ENCODE data around the gene PGA4.
"Not testable (repeated sequence)": the region's sequence is repeated elsewhere in the genome, so short reads cannot be mapped to it uniquely, and the experiment has no call there.

The PGA4 gene

DNA sequence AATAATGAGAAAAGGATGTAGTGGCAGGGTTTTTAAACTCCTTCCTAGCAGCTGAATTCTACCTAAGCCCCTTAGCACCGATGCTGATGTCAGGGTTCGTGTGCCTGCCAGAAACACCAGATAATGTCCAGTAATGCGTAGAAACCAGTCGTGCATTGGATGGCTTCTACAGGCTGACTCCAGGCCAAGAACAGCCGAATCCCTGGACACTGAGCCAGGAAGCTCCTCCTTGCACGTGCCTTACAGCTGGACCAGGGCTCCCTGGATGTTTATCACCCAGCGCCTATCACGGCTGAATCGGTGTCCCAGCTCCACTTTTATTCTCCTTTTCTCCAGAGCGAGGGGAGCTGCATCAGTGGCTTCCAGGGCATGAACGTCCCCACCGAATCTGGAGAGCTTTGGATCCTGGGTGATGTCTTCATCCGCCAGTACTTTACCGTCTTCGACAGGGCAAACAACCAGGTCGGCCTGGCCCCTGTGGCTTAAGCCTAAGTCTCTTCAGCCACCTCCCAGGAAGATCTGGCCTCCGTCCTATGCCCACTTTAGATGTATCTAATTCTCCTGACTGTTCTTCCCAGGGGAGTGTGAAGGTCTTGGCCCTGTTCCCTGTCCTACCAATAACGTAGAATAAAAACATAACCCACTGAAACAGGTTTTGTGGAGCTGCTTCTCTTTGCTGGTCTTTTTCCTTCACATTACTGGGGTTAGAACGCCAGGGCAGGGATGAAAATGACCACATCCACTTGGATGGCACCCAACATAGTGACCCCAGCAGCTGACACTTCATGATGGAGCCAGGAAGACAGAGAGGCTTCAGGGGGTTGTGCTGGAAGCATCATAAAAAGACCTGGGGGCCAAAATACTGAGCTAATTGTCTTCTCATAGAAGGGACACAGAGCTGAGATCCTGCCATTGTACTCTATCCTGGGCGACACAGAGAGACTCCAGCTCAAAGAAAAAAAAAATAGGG is 28.9 kb downstream of the PGA4 start:
- H3K4me3 Mint-ChIP-seq; H3K9me3 Mint-ChIP-seq; H3K36me3 Mint-ChIP-seq (ENCODE audit: low read depth); DNase-seq; H3K27me3 Mint-ChIP-seq; H3K4me1 Mint-ChIP-seq (ENCODE audit: low read depth); H3K27ac Mint-ChIP-seq: not testable (repeated sequence)

DNA sequence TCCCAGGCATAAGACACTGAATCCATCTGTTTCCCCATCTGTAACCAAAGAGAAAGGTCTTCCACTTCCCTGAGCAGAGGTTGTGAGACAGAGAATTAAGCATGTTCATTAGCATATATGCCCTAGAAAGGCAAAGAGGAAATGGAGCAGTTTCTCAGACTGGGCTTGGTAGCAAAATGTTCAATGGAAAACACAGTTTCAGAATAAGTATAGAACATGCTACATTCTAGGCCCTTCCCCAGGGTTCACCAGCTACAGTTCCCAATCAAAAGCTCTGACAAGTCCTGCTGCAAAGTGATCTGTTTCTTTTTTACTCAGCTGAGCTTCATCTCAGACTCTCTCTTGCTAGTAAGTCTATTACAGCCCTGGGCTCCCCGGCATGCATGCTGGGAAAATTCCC is 30.2 kb downstream of the PGA4 start:
- not testable (repeated sequence) for DNase-seq; H3K36me3 Mint-ChIP-seq (ENCODE audit: low read depth); H3K4me3 Mint-ChIP-seq; H3K27ac Mint-ChIP-seq; H3K4me1 Mint-ChIP-seq (ENCODE audit: low read depth); H3K27me3 Mint-ChIP-seq; H3K9me3 Mint-ChIP-seq

DNA sequence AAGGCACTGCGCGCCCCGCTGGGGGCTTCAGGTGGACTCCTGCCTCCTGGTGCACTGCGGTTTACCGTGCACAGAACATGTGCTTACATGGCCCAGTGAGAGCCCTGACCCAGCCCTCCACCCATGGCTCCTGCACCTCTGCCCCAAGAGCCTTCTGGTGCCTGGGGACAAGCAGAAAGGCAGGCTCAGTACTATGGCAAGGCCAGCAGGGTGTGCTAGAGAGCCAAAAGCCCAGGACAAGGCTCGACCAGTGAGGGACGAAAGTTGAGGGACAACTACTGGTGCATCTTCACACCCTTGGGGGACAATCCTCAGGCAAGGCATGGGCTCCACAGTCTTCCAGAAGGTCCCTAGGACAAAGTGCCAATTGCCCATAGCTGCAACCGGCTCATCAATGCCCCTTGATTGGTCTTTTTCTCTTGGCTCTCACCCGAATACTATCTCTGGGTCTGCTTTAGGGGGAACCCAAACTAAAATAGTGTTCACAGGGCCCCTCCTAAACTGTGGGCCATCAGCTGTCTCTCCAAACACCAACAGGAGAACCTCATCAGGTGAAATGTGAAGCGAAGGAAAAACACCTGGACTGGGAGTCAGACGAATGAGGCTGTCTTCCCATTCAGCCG is 32.4 kb downstream of the PGA4 start:
- H3K27ac Mint-ChIP-seq: no peak overlapping the region
- no peak overlapping the region for H3K4me3 Mint-ChIP-seq
- H3K9me3 Mint-ChIP-seq: no peaks in the 10 kb centered on the region
- DNase-seq: peak; percentile 75
- H3K27me3 Mint-ChIP-seq: no peaks in the 10 kb centered on the region
- no peaks in the 10 kb centered on the region for H3K4me1 Mint-ChIP-seq (ENCODE audit: low read depth)
- peaks cover 8% of the 10 kb centered on the region for H3K36me3 Mint-ChIP-seq (ENCODE audit: low read depth)

DNA sequence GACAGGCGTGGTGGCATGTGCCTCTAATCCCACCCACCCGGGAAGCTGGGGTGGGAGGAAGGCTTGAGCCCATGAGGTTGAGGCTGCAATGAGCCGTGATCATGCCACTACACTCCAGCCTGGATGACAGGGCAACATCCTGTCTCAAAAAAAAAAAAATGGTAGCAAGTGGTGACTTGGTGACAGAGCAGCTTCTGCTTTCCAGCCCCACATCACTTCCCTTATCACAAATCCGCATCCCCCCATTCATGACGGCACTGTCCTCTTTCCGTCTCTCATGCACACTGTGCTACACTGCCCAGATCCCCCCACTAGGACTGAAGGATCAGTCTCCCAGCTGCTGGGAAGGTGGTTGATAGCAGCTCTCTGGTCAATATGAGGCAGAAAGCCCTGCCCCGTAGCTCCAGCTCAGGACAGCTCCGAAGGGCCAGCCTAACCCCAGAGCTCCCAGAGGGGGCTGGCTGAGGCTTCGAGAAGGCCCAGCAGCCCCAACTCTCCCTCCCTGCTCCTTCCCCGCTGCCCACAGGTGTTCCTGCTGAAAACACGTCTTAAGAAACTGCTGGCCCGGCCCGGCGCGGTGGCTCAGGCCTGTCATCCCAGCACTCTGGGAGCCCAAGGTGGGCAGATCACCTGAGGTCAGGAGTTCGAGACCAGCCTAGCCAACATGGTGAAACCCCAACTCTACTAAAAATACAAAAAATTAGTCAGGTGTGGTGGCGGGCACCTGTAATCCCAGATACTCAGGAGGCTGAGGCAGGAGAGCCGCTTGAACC is 34.7 kb downstream of the PGA4 start:
- Mint-ChIP-seq H3K4me3 (no peak overlapping the region), H3K27me3 (no peaks in the 10 kb centered on the region), H3K36me3 (ENCODE audit: low read depth) (peaks cover 8% of the 10 kb centered on the region), H3K4me1 (ENCODE audit: low read depth) (no peaks in the 10 kb centered on the region), H3K9me3 (no peaks in the 10 kb centered on the region), H3K27ac (no peak overlapping the region)
- DNase-seq: no peak

DNA sequence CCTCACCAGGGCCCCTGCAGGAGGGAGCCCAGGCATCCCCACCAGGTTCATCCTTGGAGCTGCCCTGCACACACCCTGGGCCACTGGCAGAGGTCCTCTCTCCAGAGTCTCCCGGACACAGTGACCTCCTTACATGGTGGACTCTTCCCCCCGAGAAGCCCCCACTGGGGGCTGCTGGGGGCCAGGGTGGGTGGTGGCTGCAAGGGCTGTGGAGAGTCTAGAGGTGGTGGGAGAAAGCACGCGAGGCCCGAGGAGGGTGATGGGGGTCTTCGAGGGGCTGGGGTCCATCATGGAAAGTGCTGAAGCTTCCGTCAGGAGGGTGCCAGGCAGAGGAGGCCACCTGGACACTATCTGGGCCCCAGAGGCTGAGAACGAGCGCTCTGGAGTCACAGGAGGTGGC is 36.4 kb downstream of the PGA4 start:
- no peaks in the 10 kb centered on the region for H3K9me3 Mint-ChIP-seq
- H3K4me3 Mint-ChIP-seq: no peak overlapping the region
- DNase-seq: no peak
- H3K27ac Mint-ChIP-seq: no peak overlapping the region
- H3K4me1 Mint-ChIP-seq (ENCODE audit: low read depth): no peaks in the 10 kb centered on the region
- H3K36me3 Mint-ChIP-seq (ENCODE audit: low read depth): peaks cover 13% of the 10 kb centered on the region
- no peaks in the 10 kb centered on the region for H3K27me3 Mint-ChIP-seq

DNA sequence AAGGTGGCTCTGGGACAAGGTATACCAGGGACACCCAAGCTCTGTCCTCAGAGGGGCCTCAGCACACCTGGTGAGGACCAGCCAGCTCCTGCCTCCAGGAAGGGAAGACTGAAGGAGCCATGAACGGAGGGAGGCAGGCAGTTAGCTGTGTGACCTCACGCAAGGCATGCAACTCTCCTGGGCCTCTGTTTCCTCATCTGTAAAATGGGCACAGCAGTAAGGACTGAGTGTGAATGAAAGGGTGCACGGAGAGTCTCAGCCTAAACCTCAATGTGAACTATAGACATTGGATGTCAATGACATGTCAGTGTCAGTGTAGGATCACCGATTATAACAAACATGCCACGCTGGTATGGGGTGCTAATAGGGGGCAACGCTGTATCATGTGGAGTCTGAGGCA is 37.2 kb downstream of the PGA4 start:
- peaks cover 18% of the 10 kb centered on the region for H3K36me3 Mint-ChIP-seq (ENCODE audit: low read depth)
- DNase-seq: no peak
- no peaks in the 10 kb centered on the region for H3K27me3 Mint-ChIP-seq
- H3K9me3 Mint-ChIP-seq: no peaks in the 10 kb centered on the region
- no peak overlapping the region for H3K4me3 Mint-ChIP-seq
- H3K4me1 Mint-ChIP-seq (ENCODE audit: low read depth): no peaks in the 10 kb centered on the region
- H3K27ac Mint-ChIP-seq: no peak overlapping the region

DNA sequence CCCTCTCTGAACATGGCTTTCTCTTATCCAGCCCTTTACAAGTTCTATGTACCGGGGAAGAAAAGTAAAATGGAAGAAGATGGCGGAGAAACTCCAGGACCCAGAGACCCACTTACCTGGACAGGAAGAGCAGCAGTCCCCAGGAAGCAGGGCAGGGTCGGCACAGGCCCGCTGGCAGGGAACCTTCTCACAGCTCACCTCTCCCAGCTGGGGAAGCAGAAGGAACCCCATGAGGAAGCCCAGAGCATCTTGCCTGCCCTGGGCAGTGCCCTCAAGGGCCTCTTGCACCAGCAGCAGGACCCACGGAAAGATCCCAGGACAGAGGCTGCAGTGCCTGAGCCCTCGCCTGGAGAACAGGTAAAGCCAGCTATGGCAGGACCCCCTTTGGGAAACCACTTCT is 42.2 kb downstream of the PGA4 start:
- Mint-ChIP-seq H3K27ac (no peak overlapping the region), H3K4me3 (no peak overlapping the region), H3K4me1 (ENCODE audit: low read depth) (no peaks in the 10 kb centered on the region), H3K9me3 (no peaks in the 10 kb centered on the region), H3K36me3 (ENCODE audit: low read depth) (peaks cover 17% of the 10 kb centered on the region), H3K27me3 (no peaks in the 10 kb centered on the region)
- no peak for DNase-seq

DNA sequence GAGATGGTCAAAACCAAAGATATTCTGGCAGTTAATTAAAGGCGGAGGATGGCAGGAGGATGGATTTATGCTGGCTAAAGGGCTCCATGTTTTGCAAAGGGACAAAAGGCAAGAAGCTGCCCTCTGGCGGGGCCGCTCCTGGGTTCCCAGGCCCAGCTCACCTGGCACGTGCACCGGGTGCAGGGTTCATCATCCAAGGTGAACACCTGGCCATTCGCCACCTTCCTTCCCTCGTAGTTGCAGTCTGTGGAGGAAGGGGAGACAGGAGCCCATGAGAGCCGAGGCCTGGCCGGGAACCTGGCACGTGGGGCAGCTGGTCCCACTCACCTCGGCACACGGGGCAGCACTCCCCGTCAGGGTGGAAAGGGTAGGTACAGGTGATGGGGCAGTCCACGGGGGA is 42.6 kb downstream of the PGA4 start:
- peaks cover 17% of the 10 kb centered on the region for H3K36me3 Mint-ChIP-seq (ENCODE audit: low read depth)
- no peaks in the 10 kb centered on the region for H3K9me3 Mint-ChIP-seq
- H3K4me3 Mint-ChIP-seq: no peak overlapping the region
- no peaks in the 10 kb centered on the region for H3K4me1 Mint-ChIP-seq (ENCODE audit: low read depth)
- DNase-seq: no peak
- H3K27me3 Mint-ChIP-seq: no peaks in the 10 kb centered on the region
- no peak overlapping the region for H3K27ac Mint-ChIP-seq

DNA sequence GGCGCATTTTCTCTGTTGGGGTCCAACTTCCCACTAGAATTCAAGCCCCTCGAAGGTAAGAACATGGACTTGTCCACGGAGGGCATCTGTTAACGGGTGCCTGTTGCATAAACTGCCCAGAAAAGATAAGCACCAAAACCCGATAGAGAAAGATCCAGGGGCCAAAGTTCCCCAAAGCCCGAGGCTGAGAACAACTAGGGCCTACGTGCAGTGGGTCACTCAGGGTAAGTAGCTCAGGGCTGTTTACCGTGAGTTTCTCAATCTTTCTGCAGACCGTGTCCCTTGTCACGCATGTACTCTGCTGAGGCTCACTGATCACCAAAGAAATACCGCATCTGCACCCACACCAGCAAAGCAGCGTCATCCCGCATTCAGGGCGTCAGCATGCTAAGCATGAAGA is 43.2 kb downstream of the PGA4 start:
- Mint-ChIP-seq H3K27me3 (no peaks in the 10 kb centered on the region), H3K9me3 (no peaks in the 10 kb centered on the region), H3K36me3 (ENCODE audit: low read depth) (peaks cover 17% of the 10 kb centered on the region), H3K27ac (no peak overlapping the region), H3K4me1 (ENCODE audit: low read depth) (no peaks in the 10 kb centered on the region), H3K4me3 (no peak overlapping the region)
- no peak for DNase-seq

DNA sequence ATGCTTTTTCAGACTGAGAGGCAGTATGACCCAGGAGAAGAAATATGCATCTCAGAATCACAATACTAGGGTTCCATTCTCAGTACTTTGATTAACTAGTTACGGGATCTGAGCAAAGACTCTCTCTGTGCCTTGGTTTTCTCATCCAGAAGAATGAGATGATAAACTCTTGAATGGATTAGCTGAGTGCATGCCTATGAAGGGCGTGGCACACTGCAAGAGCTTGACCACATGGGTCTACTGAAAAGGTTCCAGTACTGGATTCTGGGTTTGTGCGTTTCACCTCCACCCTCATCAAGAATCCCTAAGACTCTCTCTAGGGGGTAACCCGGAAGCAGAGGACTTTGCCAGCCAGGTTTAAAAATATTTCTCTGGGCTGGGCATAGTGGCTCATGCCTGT is 44.5 kb downstream of the PGA4 start:
- H3K9me3 Mint-ChIP-seq: no peaks in the 10 kb centered on the region
- H3K36me3 Mint-ChIP-seq (ENCODE audit: low read depth): peaks cover 17% of the 10 kb centered on the region
- H3K4me1 Mint-ChIP-seq (ENCODE audit: low read depth): peaks cover 2% of the 10 kb centered on the region
- no peak for DNase-seq
- no peak overlapping the region for H3K27ac Mint-ChIP-seq
- no peaks in the 10 kb centered on the region for H3K27me3 Mint-ChIP-seq
- H3K4me3 Mint-ChIP-seq: no peak overlapping the region

DNA sequence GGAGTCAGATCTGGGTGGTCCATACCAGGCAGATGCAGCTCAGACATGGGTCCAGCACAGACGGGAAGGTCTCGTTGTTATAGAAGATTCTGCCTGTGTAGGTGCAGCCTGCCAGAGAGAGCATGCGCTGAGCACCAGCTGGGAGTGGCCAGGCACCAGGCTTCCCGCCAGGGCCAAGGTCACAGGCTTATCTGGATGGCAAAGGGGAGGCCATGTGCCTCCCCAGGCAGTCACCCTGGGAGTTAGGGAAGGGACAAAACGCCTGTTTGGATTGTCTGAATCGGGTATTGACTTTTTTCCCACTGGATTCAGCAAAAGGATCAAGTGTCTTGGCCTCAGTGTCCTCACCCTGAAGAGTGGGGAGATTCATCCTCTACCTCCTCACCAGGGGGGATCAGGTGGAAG is 45.3 kb downstream of the PGA4 start:
- Mint-ChIP-seq H3K27me3 (no peaks in the 10 kb centered on the region), H3K27ac (no peak overlapping the region), H3K36me3 (ENCODE audit: low read depth) (peaks cover 17% of the 10 kb centered on the region), H3K9me3 (no peaks in the 10 kb centered on the region), H3K4me1 (ENCODE audit: low read depth) (peaks cover 2% of the 10 kb centered on the region), H3K4me3 (no peak overlapping the region)
- no peak for DNase-seq

DNA sequence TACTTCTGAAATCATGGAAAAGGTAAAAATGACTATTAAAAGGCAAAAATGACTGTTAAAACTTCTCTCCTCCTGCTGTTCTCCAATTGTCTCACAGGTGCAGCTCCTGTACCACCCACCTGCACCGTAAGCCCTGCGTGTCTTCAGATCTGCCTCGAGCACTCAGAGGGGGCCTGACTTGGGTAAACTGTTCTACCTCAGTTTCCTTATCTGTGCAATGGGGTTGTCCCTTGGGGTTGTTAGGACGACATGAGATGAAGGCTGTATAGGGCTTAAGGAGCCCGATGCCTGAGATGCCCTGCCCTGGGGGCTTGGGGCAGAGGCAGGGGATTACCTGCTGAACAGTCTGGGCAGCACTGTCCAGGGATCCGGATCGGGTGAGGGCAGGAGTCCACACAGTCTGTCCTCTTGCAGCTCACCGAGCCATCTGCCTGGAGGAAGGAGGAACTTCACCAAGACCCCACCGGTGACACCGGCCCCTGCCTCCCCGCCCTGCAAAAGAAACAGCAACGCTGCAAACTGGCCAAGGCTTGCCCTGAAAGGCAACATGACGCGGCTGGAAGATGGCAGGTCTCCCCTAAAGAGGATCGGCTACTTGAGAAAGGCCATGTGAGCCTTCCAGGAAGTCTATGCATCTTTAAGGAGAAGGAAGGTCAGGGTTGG is 46.6 kb downstream of the PGA4 start:
- Mint-ChIP-seq H3K4me1 (ENCODE audit: low read depth) (peaks cover 2% of the 10 kb centered on the region), H3K27me3 (no peaks in the 10 kb centered on the region), H3K4me3 (no peak overlapping the region), H3K36me3 (ENCODE audit: low read depth) (peaks cover 13% of the 10 kb centered on the region), H3K9me3 (no peaks in the 10 kb centered on the region), H3K27ac (no peak overlapping the region)
- DNase-seq: no peak

DNA sequence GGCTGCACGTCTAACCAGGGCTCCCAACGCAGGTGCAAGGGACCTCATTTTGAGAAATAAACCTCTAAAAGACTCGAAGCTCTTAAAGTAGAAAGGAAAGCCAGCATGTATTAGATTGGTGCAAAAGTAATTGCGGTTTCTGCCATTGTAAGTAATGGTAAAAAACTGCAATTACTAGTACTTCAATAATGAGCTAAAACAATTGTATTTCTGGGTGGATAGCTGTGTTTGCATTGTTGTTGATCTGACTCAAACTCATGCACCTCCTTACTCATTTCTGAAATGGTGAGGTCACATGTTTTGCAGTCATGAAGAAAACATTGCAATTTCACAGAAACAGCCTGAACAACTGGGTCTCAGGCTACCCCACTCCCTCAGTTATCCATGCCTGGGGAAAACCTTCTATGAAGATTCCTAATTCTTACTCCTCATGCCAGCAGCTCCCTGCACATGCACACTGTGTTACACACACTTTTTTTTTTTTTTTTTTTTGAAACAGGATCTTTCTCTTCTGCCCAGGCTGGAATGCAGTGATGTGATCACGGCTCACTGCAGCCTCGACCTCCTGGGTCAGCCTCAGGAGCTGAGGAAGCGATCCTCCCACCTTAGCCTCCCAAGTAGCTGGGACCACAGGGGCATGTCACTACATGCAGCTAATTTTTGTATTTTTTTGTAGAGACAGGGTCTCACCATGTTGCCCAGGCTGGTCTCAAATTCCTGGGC is 48.4 kb downstream of the PGA4 start:
- H3K27ac Mint-ChIP-seq: no peak overlapping the region
- H3K27me3 Mint-ChIP-seq: peaks cover 2% of the 10 kb centered on the region
- H3K36me3 Mint-ChIP-seq (ENCODE audit: low read depth): peaks cover 17% of the 10 kb centered on the region
- DNase-seq: no peak
- no peaks in the 10 kb centered on the region for H3K9me3 Mint-ChIP-seq
- H3K4me3 Mint-ChIP-seq: no peak overlapping the region
- H3K4me1 Mint-ChIP-seq (ENCODE audit: low read depth): peaks cover 2% of the 10 kb centered on the region

DNA sequence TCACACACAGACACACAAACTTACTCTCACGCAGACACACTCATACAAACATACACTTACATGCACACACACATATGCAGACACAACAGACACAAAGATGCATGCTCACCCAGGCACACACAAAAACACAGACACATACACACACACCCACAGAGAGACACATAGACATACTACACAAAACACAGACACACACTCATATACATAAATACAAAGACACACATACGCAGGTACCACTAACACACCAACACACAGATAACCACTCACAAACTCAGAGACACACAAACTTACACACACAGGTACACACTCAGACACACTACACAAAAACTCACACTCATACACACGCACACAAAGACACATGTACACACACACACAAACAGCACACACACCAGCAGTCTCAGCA is 50.6 kb downstream of the PGA4 start:
- Mint-ChIP-seq H3K4me1 (ENCODE audit: low read depth) (peaks cover 2% of the 10 kb centered on the region), H3K27me3 (peaks cover 2% of the 10 kb centered on the region), H3K36me3 (ENCODE audit: low read depth) (peaks cover 22% of the 10 kb centered on the region), H3K4me3 (no peak overlapping the region), H3K27ac (no peak overlapping the region), H3K9me3 (no peaks in the 10 kb centered on the region)
- no peak for DNase-seq

Data from activated T-cell treated with anti-CD3 and anti-CD28 coated beads, Interleukin-2, amount 50 U/mL, for 24 hours (primary cell).